IPS-11a (cell line): Measurements from ENCODE around the gene CRADD.

Source experiments
- H3K4me3 ChIP-seq: one replicate; pipeline ENCODE4 v1.5.1; 2013; ENCODE audit warnings: low read depth, low read length, control low read depth

CRADD gene

GRCh38 chr12:93670104-93670503, 7.1 kb upstream of the CRADD start:
- no peak overlapping the region for H3K4me3 ChIP-seq

- H3K4me3 ChIP-seq = no peak overlapping the region
These were observed 6.1 kb upstream of the CRADD start for GRCh38 chr12:93671044-93671443.

- H3K4me3 ChIP-seq = no peak overlapping the region
These were observed 4.1 kb upstream of the CRADD start for GRCh38 chr12:93673084-93673483.

- H3K4me3 ChIP-seq = no peak overlapping the region
These were observed 2.8 kb upstream of the CRADD start for GRCh38 chr12:93674386-93674785.

DNA sequence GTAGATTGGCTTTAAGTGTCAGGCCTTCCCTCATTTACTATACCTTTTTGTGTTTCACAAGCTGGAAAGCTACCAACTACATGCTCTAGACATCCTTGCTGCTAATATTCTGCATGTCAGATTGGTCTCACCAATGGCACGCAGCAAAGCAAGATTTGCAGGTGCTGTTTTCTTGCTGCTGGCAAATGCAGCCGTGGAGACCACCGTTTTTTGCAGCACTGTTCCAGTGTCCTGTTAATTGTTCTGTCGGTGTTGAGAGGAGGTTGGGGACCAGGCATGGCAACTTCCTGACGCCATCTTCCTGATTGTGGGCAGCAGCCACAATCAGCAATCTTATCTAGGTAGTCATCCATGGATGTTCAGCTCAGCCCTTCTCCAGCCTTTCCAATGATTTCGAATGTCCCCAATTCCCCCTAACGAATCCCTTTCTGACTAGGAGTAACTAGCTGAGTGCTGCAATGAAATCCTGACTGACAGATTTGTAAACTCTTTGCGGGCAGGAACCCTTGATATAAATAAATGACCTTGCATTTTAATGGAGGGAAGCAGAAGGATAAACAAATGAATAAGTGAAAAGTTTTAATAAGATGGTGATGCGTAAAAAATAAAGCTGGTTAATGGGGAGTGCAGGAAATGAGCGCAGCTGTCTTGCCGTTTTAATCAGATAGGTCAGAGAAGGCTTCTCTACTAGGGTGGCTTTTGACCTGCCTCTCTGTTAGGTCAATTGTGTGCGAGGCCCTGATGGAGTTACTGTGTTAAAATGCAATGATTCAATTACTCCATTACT, 574 bp upstream of the CRADD start:
- H3K4me3 ChIP-seq = peak overlapping the region; percentile 78

DNA sequence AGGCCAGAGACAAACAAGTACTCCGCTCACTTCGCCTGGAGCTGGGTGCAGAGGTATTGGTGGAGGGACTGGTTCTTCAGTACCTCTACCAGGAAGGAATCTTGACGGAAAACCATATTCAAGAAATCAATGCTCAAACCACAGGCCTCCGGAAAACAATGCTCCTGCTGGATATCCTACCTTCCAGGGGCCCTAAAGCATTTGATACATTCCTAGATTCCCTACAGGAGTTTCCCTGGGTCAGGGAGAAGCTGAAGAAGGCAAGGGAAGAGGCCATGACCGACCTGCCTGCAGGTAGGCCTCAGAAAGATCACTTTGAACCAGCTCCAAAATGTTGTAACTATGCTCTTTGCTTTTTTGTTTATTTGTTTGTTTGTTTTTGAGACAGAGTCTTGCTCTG, 1.6 kb downstream of the CRADD start:
- H3K4me3 ChIP-seq = no peak overlapping the region

DNA sequence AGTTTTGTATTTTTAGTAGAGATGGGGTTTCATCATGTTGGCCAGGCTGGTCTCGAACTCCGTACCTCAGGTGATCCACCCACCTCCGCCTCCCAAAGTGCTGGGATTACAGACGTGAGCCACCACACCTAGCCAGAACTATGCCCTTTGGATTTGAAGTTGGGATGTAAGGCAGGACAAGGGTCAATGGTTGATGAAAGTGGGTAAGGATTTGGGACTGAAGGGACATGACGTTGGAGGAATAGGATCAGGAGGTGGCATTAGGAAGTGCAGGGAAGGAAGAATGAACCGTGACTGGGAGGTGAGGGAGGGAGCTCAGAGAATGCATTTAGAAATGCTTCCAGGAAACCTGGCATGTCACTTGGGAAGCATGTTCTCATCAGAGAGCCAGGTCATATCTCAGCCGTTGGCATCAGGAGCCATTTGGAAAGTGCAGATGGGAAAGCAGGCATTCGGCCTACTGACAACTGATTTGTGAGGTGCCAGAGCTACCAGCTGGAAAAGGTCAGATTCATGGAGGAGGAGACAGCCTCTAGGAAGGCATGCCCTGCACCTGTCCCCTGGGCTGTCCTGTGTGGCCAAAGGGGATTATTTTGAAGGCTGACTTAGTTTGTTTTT, 2.2 kb downstream of the CRADD start:
- no peak overlapping the region for H3K4me3 ChIP-seq

GRCh38 chr12:93680006-93680405, 2.8 kb downstream of the CRADD start:
- no peak overlapping the region for H3K4me3 ChIP-seq

- H3K4me3 ChIP-seq = no peak overlapping the region
These were observed 5.7 kb downstream of the CRADD start for GRCh38 chr12:93682846-93683261.

- H3K4me3 ChIP-seq = no peak overlapping the region
These were observed 6.2 kb downstream of the CRADD start for GRCh38 chr12:93683410-93683809.

- no peak overlapping the region for H3K4me3 ChIP-seq
These were observed 7.5 kb downstream of the CRADD start for GRCh38 chr12:93684716-93685115.

- no peak overlapping the region for H3K4me3 ChIP-seq
These were observed 9.6 kb downstream of the CRADD start for GRCh38 chr12:93686572-93687356.

GRCh38 chr12:93689076-93689834, 12.1 kb downstream of the CRADD start:
- no peak overlapping the region for H3K4me3 ChIP-seq

DNA sequence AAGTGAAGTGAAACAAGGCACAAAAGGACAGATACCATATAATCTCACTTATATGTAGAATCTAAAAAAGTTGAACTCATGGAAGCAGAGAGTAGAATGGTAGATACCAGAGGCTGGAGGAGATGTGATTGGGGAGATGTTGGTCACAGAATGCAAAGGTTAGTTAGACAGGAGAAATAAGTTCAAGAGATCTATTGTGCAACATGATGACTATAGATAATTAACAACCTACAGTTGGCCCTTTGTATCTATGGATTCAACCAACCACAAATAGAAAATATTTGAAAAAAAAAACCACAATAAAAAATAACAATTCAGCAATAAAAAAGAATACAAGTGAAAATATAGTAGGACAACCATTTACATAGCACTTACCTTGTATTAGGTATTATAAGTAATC, 19.3 kb downstream of the CRADD start:
- H3K4me3 ChIP-seq = no peak overlapping the region

- H3K4me3 ChIP-seq = no peak overlapping the region
These were observed 21.3 kb downstream of the CRADD start for GRCh38 chr12:93698307-93699092.

DNA sequence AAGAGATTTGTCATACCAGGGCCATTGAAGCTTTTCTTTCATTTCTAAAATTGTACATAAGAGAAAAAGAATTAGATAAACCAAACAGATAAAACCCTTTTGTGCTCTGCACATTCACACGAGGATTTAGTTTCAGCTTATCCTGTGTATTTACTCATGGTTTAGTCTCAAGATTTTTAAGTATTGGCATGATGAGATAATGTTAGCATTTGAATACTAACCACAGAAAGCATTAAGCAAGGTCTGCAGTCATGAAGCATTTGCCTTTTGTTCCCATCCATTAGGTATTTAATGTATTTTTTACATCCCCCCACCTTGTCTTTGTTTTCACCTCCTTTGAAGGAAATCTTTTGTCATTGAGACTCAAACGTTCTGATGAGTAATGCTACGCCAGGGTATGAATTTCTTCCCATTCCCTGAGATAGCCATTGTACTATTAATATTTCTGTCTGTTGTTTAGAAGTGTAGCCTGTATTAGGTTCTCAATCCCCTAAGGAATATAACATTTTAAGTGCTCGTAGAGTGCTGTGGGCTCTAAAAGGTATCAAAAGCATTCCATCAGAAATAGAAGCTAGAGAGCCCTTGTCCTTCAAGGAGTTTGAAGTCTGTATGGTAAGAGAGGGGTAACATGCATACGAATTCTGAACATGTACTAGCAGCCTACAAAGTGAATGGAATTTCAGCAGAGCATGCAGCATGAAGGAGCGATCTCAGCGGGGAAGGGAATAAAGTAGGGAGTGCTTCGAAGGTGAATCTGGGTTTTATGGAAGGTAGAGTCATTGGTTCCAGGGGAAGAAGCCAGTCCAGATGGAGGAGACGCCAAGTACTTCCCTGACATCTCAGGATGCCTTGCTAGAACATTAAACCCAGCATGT, 22.3 kb downstream of the CRADD start:
- H3K4me3 ChIP-seq = no peak overlapping the region

- no peak overlapping the region for H3K4me3 ChIP-seq
These were observed 25.6 kb downstream of the CRADD start for GRCh38 chr12:93702707-93703315.

DNA sequence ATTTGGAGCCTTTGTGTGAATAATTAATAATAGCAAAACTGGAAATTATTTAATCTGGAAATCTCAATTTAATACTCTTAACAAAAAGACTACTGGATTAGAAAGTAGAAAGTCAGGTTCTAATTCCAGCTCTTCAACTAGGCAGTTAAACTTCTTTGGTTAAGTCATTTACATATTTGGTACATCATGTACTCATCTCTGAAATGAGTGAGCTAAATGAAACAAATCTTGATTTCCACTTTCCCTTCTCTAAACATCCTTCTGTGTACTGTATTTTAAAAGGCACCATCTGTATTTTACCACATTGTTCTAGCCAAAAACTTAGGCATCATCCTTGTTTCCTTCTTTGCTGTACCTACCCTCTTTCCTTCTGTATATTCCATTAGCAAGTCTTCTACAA, 26.9 kb downstream of the CRADD start:
- H3K4me3 ChIP-seq = no peak overlapping the region

GRCh38 chr12:93704625-93705024, 27.4 kb downstream of the CRADD start:
- H3K4me3 ChIP-seq = no peak overlapping the region
